HG03571 (cell line): ENCODE data around the gene TUB.

Experiments
- ATAC-seq: cut with Tn5 transposase; IDR thresholded peaks from one replicate; pipeline ENCODE4 v1.9.1; 2021; ENCODE audit not compliant: unreplicated experiment

TUB gene

DNA sequence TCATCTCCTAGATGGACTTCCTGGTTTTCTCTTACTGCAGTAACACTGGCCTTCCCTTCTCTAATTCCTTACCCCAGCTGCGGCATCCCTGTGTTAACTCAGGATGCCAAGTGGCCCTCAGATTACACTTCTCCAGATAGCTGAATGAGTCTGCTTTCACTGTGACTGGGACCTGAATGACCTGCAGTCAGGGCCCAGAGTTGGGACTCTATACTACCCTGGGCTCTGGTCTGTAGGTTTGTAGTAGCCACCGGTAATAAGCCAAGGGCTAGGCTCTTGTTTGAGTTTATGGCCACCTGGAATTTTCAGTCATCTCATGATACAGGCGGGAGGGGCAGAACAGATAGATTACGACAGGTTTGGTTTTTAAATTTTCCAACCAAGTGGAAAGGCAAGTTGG, 24.1 kb downstream of the TUB start:
- ATAC-seq, result no peak

DNA sequence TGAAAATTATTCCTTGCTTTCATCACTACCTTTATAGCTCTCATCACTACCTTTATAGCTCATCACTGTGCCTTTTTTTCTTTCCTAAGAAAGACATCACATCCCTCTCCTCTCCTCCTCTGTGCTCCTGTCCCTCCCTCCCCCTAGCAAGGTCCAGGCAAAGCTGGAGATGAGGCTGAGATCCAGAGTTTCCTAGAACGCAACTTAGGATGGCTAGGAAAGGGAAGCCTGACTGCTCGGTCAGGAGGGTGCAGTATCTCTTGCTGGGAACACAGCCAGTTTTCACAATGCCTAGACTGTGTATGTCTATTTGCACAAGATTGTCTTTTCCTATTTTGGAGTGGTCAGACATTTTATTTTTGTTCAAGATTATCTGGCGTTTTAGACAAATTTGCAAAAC, 24.7 kb downstream of the TUB start:
- no peak for ATAC-seq

DNA sequence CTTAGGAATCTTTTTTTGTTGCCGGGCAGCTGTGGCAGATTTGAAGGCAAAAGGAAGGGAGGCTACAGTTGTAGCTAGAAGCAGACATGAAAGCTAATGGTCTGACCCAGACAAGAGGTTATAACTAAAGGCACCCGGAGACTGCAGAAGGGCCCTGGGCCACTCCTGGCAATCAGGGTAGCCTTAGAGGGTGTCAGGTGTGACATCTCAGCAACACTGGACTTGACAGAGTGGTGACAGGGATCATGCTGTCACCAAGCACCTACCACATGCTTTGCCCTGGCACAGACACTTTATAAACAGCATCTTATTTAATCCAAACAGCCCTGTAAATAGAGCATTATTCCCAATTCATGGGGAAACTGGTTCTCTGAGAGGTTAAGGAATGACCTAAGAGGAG, 25.7 kb downstream of the TUB start:
- no peak for ATAC-seq

DNA sequence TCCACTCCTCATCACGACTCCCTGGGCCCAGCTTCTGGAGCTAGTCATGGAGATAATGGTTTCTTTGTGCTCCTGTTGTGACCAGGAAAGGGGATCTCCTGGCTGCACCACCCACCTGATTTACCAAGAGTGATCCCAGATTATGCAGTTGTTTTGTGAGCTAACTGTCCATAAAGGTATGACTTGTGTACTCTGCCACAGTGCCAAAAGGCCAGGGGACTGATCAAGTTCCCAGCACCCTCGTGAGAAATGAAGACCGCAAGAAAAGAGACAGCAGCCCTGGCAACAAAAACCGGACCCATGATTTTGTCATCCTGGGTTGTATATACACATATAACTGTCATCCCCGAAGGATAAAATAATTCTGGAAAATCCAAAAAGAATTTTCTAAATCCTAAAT, 26.6 kb downstream of the TUB start:
- no peak for ATAC-seq

DNA sequence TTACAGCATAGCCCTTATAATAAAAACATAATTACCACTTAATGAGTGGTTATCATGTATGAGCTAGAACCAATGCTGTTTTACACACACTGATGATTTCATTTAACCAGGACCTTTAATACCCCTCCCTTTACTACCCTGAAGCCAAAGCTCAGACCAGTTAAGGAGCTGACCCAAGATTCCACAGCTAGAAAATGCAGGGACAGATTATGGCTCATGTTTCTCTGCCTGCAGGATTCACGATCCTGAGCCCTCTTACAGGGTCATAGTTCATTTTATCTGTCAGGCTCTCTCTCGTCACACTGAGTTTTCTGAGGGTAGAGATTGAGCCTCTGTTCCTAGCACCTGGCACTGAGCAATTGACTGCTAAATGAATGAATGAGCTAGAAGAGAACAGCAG, 27.4 kb downstream of the TUB start:
- ATAC-seq, result no peak

DNA sequence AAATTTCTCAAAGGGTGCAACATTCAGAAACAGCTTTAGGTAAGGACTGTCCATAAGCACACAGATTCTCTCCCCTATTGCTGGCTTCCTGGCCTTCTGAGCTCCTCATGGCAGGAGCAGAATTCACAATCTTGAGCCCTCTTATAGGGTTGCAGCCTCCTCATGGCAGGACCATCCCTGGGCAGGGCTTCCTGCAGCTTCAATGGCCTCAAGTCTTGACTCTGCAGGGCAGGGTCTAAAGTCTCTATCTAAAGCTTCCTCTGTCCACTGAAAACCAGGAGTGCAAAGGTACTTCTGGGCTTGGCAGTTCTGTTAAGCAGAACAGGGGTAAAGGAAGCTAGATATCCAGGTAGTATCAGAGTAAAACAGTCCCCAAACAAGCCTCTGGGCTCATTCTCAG, 28.7 kb downstream of the TUB start:
- no peak for ATAC-seq

DNA sequence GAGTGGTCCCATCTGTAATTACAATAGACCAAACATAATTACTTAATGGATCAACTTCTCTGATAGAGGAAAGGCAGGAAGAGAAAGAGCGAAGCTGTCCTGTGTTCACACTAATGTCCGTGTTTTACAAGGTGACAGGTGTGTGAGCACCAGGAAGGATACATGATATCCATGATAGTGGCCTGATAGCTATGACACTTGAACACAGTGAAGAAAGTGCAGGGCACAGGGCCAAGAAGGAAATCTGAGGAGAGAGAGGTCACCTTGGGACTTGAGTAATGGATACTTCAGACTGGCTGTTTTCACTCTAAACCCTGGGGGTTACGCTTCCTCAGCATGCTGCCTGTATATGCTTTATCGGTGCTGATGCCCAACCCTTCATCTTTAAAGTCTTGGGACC, 29.4 kb downstream of the TUB start:
- ATAC-seq, result no peak

DNA sequence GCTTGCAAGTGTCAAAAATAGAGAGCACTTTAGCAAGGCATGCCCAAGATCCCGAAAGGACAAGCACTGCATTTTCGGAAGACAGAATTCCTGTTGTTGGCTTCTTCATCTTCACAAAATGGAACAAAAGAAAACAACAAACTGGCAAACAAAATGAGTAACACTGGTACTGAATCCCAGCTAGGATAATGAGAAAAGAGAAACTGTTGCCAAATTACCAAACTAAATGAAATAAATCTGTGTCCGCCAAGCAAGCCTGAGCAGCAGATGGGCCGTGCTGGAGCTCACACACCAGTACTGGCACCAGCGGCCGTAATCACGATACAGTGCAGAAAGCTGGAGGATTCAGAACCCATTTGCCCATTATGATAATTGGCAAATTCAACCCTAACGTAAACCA, 30.6 kb downstream of the TUB start:
- ATAC-seq, result no peak

DNA sequence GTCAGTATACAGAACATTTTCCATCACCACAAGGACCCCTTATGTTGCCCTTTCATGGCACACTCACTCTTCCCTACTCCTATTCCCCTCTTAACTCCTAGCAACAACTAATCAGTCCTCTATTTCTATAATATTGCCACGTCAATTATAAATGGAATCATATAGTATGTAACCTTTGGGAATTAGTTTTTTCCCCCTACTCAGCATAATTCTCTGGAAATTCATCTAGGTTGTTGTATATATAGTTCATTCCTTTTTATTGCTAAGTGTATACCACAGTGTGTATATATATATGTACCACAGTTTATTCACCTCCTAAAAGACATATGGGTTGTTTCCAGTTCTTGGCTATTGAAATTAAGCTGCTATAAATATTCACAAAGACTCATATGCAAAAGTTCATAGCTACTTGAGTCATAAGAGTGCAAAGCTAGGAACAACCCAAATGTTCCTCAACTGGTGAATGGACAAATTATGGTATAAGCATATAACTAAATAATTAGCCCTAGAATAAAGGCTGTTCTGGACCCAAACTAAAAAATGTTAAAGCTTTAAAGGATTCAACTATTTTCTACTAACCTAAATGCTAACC, 41.3 kb downstream of the TUB start:
- no peak for ATAC-seq

DNA sequence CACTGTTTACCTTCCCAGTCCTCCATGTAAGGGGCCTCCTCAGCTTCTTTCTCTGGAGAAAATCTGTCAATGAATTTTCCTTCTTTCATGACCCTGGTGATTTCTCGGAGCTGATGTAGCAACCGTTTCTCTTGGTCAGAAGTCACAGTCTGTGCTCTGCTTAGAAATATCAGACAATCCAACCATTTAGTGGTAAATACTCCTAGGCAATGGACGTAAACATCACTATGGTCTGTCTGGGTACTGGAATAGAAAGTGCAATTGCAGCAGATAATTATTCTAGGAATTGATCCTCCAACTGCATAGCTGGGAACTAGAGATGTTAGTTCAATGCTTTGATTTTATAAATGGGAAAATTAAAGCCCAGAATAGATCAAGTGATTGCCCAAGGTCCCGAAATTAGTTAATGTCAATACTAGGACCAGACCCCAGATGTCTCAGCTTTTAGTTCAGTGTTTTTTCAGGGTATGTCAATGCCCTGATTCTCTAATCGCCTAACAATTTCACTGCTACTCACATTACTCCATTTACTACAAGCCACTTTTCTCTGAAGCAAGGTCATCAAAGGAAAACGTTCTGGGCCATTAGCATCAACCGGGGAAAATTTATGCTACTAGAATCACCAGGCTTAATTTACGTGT, 45.8 kb downstream of the TUB start:
- no peak for ATAC-seq

DNA sequence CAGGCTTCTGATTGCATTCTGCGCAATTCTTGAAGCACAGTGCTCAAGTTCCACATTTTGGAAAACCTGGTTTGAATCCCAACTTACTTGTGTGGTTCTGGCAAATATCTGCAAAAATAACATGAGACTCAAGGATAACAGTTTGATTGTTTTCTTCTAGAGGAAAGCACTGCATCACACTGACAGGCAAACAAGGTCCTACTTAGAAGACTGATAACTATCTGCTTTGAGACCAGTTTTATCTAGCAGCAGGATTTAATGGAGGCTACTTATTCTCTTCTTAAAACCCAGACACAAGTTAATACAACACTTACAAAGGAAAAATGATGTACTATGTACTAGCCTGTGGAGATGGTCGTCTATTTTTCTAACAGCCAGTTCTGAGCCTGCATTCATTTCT, 46.4 kb downstream of the TUB start:
- ATAC-seq, result no peak

DNA sequence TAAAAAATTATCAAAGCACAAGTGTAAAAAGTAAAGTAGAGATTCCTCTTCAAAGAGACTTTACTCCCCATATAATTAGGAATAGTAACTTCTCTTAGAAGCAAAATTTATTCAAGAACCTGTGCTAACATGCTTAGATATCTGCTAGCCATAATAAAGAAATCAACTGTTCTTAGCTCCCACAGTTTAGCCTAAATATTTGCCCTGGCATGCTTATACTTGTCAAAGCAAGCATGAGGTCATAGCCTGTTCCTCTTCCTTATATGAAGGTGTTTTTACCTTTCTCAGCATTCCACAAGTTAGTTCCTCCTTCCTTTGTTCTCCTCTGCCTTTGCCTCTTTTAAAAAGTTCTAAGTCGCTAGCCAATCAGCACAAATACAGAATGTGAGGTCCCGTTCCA, 57.5 kb downstream of the TUB start:
- no peak for ATAC-seq

DNA sequence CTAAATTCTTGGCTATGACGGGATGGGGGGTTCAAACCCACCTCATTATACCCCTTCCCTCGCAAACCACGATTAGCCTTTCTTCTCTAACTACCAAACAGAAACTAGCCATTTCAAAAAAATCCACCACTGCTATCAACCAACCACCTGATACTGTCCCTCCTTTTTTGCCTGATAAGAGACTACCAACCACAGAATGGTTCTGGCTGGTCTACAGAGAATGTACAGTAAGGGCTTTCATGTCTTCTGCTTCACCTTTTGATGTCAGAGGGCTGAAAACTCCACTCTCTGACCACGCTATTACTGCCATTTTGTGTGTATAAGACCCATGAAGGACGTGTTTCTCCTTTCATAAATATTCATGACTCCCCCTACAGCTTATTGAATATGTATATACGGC, 68.7 kb downstream of the TUB start:
- ATAC-seq, result no peak
